SK-N-SH treated with all-trans-retinoic acid at 6 μM for 48 hours (cell line): ENCODE results near the gene THRAP3.

Experiments
- ATAC-seq: fragments of 200-7000 bp; cut with Tn5 transposase; 3 replicates; pipeline ENCODE4 v1.9.1; 2020; ENCODE audit warnings: mild to moderate bottlenecking, moderate library complexity
- ARNTL ChIP-seq: fragments of 450-650 bp; formaldehyde crosslinking; IDR thresholded peaks from 2 replicates; pipeline ENCODE4 v1.5.0; 2020; ENCODE audit warnings: low read depth, mild to moderate bottlenecking, moderate library complexity, borderline replicate concordance
- BACH2 ChIP-seq: fragments of 250-450 bp; sonication (Bioruptor Pico); IDR thresholded peaks from 2 replicates; pipeline ENCODE4 v1.9.0; 2021; ENCODE audit warnings: mild to moderate bottlenecking, borderline replicate concordance
- CSDC2 ChIP-seq: fragments of 250-450 bp; sonication (Bioruptor Pico); IDR thresholded peaks from 2 replicates; pipeline ENCODE4 v1.5.0; 2020; ENCODE audit warnings: mild to moderate bottlenecking, moderate library complexity
- CSRNP3 ChIP-seq: fragments of 250-450 bp; sonication (Bioruptor Pico); IDR thresholded peaks from 2 replicates; pipeline ENCODE4 v1.5.1; 2021; ENCODE audit warnings: mild to moderate bottlenecking, moderate library complexity
- ESRRG ChIP-seq: fragments of 250-450 bp; sonication (Bioruptor Pico); IDR thresholded peaks from 2 replicates; pipeline ENCODE4 v1.6.1; 2021; ENCODE audit warnings: mild to moderate bottlenecking
- GLIS3 ChIP-seq: fragments of 250-450 bp; sonication (Bioruptor Pico); IDR thresholded peaks from 2 replicates; pipeline ENCODE4 v1.5.0; 2020; ENCODE audit warnings: mild to moderate bottlenecking, moderate library complexity
- ISL1 ChIP-seq: fragments of 250-450 bp; sonication (Bioruptor Pico); IDR thresholded peaks from 2 replicates; pipeline ENCODE4 v2.1.2; 2022; ENCODE audit warnings: mild to moderate bottlenecking, moderate library complexity
- OSR1 ChIP-seq: fragments of 250-450 bp; sonication (Bioruptor Pico); IDR thresholded peaks from 2 replicates; pipeline ENCODE4 v1.8.0; 2022; ENCODE audit warnings: moderate library complexity, mild to moderate bottlenecking, inconsistent platforms
- PPARA ChIP-seq: fragments of 250-450 bp; sonication (Bioruptor Pico); IDR thresholded peaks from 2 replicates; pipeline ENCODE4 v1.5.0; 2020; ENCODE audit warnings: mild to moderate bottlenecking, borderline replicate concordance
- RARB ChIP-seq: fragments of 250-450 bp; sonication (Bioruptor Pico); IDR thresholded peaks from 2 replicates; pipeline ENCODE4 v1.8.0; 2021; ENCODE audit warnings: mild to moderate bottlenecking, moderate library complexity
- SNAI2 ChIP-seq: fragments of 250-450 bp; sonication (Bioruptor Pico); IDR thresholded peaks from 2 replicates; pipeline ENCODE4 v1.5.0; 2020; ENCODE audit warnings: mild to moderate bottlenecking, moderate library complexity
- TCF4 ChIP-seq: fragments of 250-450 bp; sonication (Bioruptor Pico); IDR thresholded peaks from 2 replicates; pipeline ENCODE4 v1.8.0; 2021; ENCODE audit warnings: mild to moderate bottlenecking, moderate library complexity, borderline replicate concordance
- TOX ChIP-seq: fragments of 250-450 bp; sonication (Bioruptor Pico); IDR thresholded peaks from 2 replicates; pipeline ENCODE4 v1.8.0; 2021; ENCODE audit warnings: mild to moderate bottlenecking, moderate library complexity, borderline replicate concordance
- ZC3H10 ChIP-seq: fragments of 250-450 bp; sonication (Bioruptor Pico); IDR thresholded peaks from 2 replicates; pipeline ENCODE4 v1.5.1; 2021; ENCODE audit warnings: mild to moderate bottlenecking, moderate library complexity
- ZFP3 ChIP-seq: fragments of 250-450 bp; sonication (Bioruptor Pico); IDR thresholded peaks from 2 replicates; pipeline ENCODE4 v1.5.0; 2020; ENCODE audit warnings: mild to moderate bottlenecking, moderate library complexity
- ZFP30 ChIP-seq: fragments of 450-650 bp; formaldehyde crosslinking; IDR thresholded peaks from 2 replicates; pipeline ENCODE4 v1.5.0; 2022; ENCODE audit warnings: mild to moderate bottlenecking, moderate library complexity
- ZNF565 ChIP-seq: fragments of 450-650 bp; formaldehyde crosslinking; conservative IDR thresholded peaks from 2 replicates; pipeline ENCODE4 v1.5.0; 2020; ENCODE audit warnings: low read depth, mild to moderate bottlenecking, moderate library complexity
- ZNF70 ChIP-seq: fragments of 450-650 bp; formaldehyde crosslinking; IDR thresholded peaks from 2 replicates; pipeline ENCODE4 v1.5.0; 2020; ENCODE audit warnings: mild to moderate bottlenecking, moderate library complexity
- ZNF8 ChIP-seq: fragments of 450-650 bp; formaldehyde crosslinking; IDR thresholded peaks from 2 replicates; pipeline ENCODE4 v1.5.0; 2020; ENCODE audit warnings: mild to moderate bottlenecking, moderate library complexity
- TF ChIP-seq, protein P1 (sequence below): fragments of 250-450 bp; sonication (Bioruptor Pico); IDR thresholded peaks from 2 replicates; pipeline ENCODE4 v1.5.1; 2020; ENCODE audit warnings: low read depth, mild to moderate bottlenecking, moderate library complexity
- TF ChIP-seq, protein P2 (sequence below): fragments of 250-450 bp; sonication (Bioruptor Pico); IDR thresholded peaks from 2 replicates; pipeline ENCODE4 v1.5.0; 2020; ENCODE audit warnings: mild to moderate bottlenecking, moderate library complexity
- TF ChIP-seq, protein P3 (sequence below): fragments of 250-450 bp; sonication (Bioruptor Pico); IDR thresholded peaks from 2 replicates; pipeline ENCODE4 v1.8.0; 2020; ENCODE audit warnings: mild to moderate bottlenecking, moderate library complexity, borderline replicate concordance
- TF ChIP-seq, protein P4 (sequence below): fragments of 250-450 bp; sonication (Bioruptor Pico); IDR thresholded peaks from 2 replicates; pipeline ENCODE4 v1.8.0; 2021; ENCODE audit warnings: low read depth, mild to moderate bottlenecking, moderate library complexity, borderline replicate concordance

Gene THRAP3

GRCh38 chr1:36337830-36338229 is 113.6 kb downstream of the THRAP3 start:
- ATAC-seq = no peak
- TF ChIP-seq, protein P1, sequence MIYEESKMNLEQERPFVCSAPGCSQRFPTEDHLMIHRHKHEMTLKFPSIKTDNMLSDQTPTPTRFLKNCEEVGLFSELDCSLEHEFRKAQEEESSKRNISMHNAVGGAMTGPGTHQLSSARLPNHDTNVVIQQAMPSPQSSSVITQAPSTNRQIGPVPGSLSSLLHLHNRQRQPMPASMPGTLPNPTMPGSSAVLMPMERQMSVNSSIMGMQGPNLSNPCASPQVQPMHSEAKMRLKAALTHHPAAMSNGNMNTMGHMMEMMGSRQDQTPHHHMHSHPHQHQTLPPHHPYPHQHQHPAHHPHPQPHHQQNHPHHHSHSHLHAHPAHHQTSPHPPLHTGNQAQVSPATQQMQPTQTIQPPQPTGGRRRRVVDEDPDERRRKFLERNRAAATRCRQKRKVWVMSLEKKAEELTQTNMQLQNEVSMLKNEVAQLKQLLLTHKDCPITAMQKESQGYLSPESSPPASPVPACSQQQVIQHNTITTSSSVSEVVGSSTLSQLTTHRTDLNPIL (CRISPR knock-in tag) = no peak
- TF ChIP-seq SNAI2 (CRISPR knock-in tag) (no peak), ZFP30 (CRISPR knock-in tag) (no peak), ESRRG (CRISPR knock-in tag) (no peak), TOX (no peak), OSR1 (CRISPR knock-in tag) (no peak), BACH2 (CRISPR knock-in tag) (no peak), PPARA (CRISPR knock-in tag) (no peak), ZNF8 (CRISPR knock-in tag) (no peak)
- TF ChIP-seq, protein P2, sequence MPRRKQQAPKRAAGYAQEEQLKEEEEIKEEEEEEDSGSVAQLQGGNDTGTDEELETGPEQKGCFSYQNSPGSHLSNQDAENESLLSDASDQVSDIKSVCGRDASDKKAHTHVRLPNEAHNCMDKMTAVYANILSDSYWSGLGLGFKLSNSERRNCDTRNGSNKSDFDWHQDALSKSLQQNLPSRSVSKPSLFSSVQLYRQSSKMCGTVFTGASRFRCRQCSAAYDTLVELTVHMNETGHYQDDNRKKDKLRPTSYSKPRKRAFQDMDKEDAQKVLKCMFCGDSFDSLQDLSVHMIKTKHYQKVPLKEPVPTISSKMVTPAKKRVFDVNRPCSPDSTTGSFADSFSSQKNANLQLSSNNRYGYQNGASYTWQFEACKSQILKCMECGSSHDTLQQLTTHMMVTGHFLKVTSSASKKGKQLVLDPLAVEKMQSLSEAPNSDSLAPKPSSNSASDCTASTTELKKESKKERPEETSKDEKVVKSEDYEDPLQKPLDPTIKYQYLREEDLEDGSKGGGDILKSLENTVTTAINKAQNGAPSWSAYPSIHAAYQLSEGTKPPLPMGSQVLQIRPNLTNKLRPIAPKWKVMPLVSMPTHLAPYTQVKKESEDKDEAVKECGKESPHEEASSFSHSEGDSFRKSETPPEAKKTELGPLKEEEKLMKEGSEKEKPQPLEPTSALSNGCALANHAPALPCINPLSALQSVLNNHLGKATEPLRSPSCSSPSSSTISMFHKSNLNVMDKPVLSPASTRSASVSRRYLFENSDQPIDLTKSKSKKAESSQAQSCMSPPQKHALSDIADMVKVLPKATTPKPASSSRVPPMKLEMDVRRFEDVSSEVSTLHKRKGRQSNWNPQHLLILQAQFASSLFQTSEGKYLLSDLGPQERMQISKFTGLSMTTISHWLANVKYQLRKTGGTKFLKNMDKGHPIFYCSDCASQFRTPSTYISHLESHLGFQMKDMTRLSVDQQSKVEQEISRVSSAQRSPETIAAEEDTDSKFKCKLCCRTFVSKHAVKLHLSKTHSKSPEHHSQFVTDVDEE (CRISPR knock-in tag) = no peak
- TF ChIP-seq, all 23 proteins: peak for 0

GRCh38 chr1:36339215-36339614 is 115.0 kb downstream of the THRAP3 start:
- no peak for ATAC-seq
- TF ChIP-seq, protein P3, sequence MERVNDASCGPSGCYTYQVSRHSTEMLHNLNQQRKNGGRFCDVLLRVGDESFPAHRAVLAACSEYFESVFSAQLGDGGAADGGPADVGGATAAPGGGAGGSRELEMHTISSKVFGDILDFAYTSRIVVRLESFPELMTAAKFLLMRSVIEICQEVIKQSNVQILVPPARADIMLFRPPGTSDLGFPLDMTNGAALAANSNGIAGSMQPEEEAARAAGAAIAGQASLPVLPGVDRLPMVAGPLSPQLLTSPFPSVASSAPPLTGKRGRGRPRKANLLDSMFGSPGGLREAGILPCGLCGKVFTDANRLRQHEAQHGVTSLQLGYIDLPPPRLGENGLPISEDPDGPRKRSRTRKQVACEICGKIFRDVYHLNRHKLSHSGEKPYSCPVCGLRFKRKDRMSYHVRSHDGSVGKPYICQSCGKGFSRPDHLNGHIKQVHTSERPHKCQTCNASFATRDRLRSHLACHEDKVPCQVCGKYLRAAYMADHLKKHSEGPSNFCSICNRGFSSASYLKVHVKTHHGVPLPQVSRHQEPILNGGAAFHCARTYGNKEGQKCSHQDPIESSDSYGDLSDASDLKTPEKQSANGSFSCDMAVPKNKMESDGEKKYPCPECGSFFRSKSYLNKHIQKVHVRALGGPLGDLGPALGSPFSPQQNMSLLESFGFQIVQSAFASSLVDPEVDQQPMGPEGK (CRISPR knock-in tag) = no peak
- no peak for TF ChIP-seq GLIS3 (CRISPR knock-in tag)
- TF ChIP-seq ZFP3 (CRISPR knock-in tag) = no peak
- TF ChIP-seq BACH2 (CRISPR knock-in tag) = no peak
- TF ChIP-seq, protein P1 (CRISPR knock-in tag) = no peak
- no peak for TF ChIP-seq CSRNP3 (CRISPR knock-in tag)
- TF ChIP-seq ZNF565 (CRISPR knock-in tag) = no peak

DNA sequence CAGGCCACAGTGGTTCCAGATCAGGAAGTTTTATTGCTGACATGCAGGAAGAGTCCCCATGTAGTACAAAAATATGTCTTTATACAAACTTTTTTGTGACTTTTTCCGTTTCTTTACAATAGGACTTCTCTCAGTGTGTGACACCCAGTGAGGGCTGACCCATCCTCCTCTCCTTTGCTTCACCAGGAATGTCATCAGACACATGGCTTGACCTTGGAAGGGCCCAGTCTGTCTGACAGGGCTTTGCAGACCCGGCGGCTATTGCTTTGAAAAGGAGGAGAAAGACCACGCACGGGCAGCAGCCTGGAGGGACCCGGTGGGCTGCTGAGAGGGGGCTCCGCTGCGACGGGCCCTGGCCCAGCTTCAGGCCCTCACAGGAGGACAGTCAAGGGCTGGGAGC is 115.4 kb downstream of the THRAP3 start:
- no peak for ATAC-seq
- TF ChIP-seq TCF4 (CRISPR knock-in tag) = no peak
- no peak for TF ChIP-seq ZC3H10 (CRISPR knock-in tag)
- TF ChIP-seq OSR1 (CRISPR knock-in tag) = no peak
- TF ChIP-seq ZNF70 (CRISPR knock-in tag) = no peak
- TF ChIP-seq CSRNP3 (CRISPR knock-in tag) = no peak
- TF ChIP-seq TOX = no peak
- no peak for TF ChIP-seq PPARA (CRISPR knock-in tag)
- no peak for TF ChIP-seq CSDC2
- no peak for TF ChIP-seq ZFP3 (CRISPR knock-in tag)
- TF ChIP-seq ZFP30 (CRISPR knock-in tag) = no peak
- no peak for TF ChIP-seq BACH2 (CRISPR knock-in tag)
- TF ChIP-seq, protein P3 (CRISPR knock-in tag) = no peak
- TF ChIP-seq RARB (CRISPR knock-in tag) = no peak
- no peak for TF ChIP-seq ISL1 (CRISPR knock-in tag)
- TF ChIP-seq, protein P4, sequence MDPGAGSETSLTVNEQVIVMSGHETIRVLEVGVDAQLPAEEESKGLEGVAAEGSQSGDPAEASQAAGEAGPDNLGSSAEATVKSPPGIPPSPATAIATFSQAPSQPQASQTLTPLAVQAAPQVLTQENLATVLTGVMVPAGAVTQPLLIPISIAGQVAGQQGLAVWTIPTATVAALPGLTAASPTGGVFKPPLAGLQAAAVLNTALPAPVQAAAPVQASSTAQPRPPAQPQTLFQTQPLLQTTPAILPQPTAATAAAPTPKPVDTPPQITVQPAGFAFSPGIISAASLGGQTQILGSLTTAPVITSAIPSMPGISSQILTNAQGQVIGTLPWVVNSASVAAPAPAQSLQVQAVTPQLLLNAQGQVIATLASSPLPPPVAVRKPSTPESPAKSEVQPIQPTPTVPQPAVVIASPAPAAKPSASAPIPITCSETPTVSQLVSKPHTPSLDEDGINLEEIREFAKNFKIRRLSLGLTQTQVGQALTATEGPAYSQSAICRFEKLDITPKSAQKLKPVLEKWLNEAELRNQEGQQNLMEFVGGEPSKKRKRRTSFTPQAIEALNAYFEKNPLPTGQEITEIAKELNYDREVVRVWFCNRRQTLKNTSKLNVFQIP = no peak
- no peak for TF ChIP-seq ARNTL (CRISPR knock-in tag)
- no peak for TF ChIP-seq ZNF8 (CRISPR knock-in tag)
